IMR-90 (cell line): ENCODE results near the gene IFNA8. TPM values are rescaled to one million over a fixed set of nuclear protein-coding genes. Genes with fewer than 3 reads are reported as not detected.

Experiments
- ATAC-seq: fragments of 200-7000 bp; cut with Tn5 transposase; 2 replicates; pipeline ENCODE4 v1.9.1; 2020; ENCODE audit warnings: low read depth, mild to moderate bottlenecking, moderate library complexity
- BruUV-seq: library from RNA; stranded (reverse); fragments of 400-500 nt; replicated peaks from 2 replicates; lab custom pipeline; 2021; lab: Mats Ljungman, UMichigan
- CTCF ChIA-PET: fragments of 300-600 bp; formaldehyde crosslinking; extraction: SDS; loops from one replicate; lab custom pipeline; 2021; ENCODE audit warnings: antibody characterized with exemption; lab: Yijun Ruan, JAX
- POLR2A ChIA-PET: fragments of 300-600 bp; sonication (Branson Sonifier 250); formaldehyde crosslinking; loops from one replicate; lab custom pipeline; 2022; ENCODE audit warnings: antibody characterized with exemption; ENCODE audit not compliant: unreplicated experiment; lab: Charles Lee
- DNase-seq: peaks from one replicate; pipeline ENCODE4 v3.0.0; 2013
- H2AFZ ChIP-seq: replicated peaks from 2 replicates; pipeline ENCODE3; 2013; ENCODE audit warnings: low read length, mild to moderate bottlenecking; ENCODE audit not compliant: poor library complexity
- H2AK5ac ChIP-seq: 2 replicates; pipeline ENCODE4 v1.6.1; 2013; ENCODE audit warnings: low read depth, low read length, inconsistent platforms
- H2AK9ac ChIP-seq: replicated peaks from 2 replicates; pipeline ENCODE3; 2013; ENCODE audit warnings: mild to moderate bottlenecking, low read depth, low read length, moderate library complexity; ENCODE audit not compliant: poor library complexity
- H2BK120ac ChIP-seq: 2 replicates; pipeline ENCODE4 v1.6.1; 2013; ENCODE audit warnings: low read depth, low read length, inconsistent platforms
- H2BK15ac ChIP-seq: 3 replicates; pipeline ENCODE4 v1.6.1; 2013; ENCODE audit warnings: low read depth, low read length, inconsistent platforms
- H2BK20ac ChIP-seq: 2 replicates; pipeline ENCODE4 v1.6.1; 2013; ENCODE audit warnings: low read depth, mild to moderate bottlenecking, inconsistent platforms, low read length, moderate library complexity
- H2BK5ac ChIP-seq: 2 replicates; pipeline ENCODE4 v1.6.1; 2013; ENCODE audit warnings: mild to moderate bottlenecking, low read depth, low read length, inconsistent platforms; ENCODE audit not compliant: poor library complexity, severe bottlenecking
- H3K14ac ChIP-seq: replicated peaks from 2 replicates; pipeline ENCODE4 v1.6.1; 2013; ENCODE audit warnings: low read depth, low read length, inconsistent platforms
- H3K18ac ChIP-seq: 2 replicates; pipeline ENCODE4 v1.6.1; 2013; ENCODE audit warnings: low read depth, low read length, control low read depth
- H3K23ac ChIP-seq: 2 replicates; pipeline ENCODE4 v1.6.1; 2013; ENCODE audit warnings: low read depth, low read length, inconsistent platforms
- H3K27ac ChIP-seq: 2 replicates; pipeline ENCODE4 v1.5.1; 2013; ENCODE audit warnings: mild to moderate bottlenecking, control low read depth, low read length; ENCODE audit not compliant: insufficient read depth
- H3K27me3 ChIP-seq: 2 replicates; pipeline ENCODE4 v1.6.1; 2013; ENCODE audit warnings: low read length; ENCODE audit not compliant: control insufficient read depth, insufficient read depth
- H3K36me3 ChIP-seq: 2 replicates; pipeline ENCODE4 v1.6.1; 2013; ENCODE audit warnings: low read length, mixed read lengths; ENCODE audit not compliant: control insufficient read depth, insufficient read depth
- H3K4ac ChIP-seq: 2 replicates; pipeline ENCODE4 v1.6.1; 2013; ENCODE audit warnings: low read depth, low read length, inconsistent platforms
- H3K4me1 ChIP-seq: 2 replicates; pipeline ENCODE4 v1.6.1; 2013; ENCODE audit warnings: low read length, mixed read lengths; ENCODE audit not compliant: control insufficient read depth, insufficient read depth
- H3K4me2 ChIP-seq: 2 replicates; pipeline ENCODE4 v1.6.1; 2013; ENCODE audit warnings: low read depth, mild to moderate bottlenecking, control low read depth, low read length, moderate library complexity
- H3K4me3 ChIP-seq: 2 replicates; pipeline ENCODE4 v1.5.1; 2013; ENCODE audit warnings: low read depth, mild to moderate bottlenecking, control low read depth, low read length, moderate library complexity; ENCODE audit not compliant: insufficient read depth
- H3K56ac ChIP-seq: 2 replicates; pipeline ENCODE4 v1.6.1; 2013; ENCODE audit warnings: low read length, inconsistent platforms; ENCODE audit not compliant: insufficient read depth; ENCODE audit errors: extremely low read depth
- H3K79me1 ChIP-seq, 2 experiments: 2 replicates each; pipeline ENCODE4 v1.6.1; 2013; ENCODE audit warnings: low read length in 2 of 2, inconsistent platforms in 1 of 2, low read depth in 1 of 2
- H3K9ac ChIP-seq: 2 replicates; pipeline ENCODE4 v1.6.1; 2013; ENCODE audit warnings: low read depth, low read length, control low read depth
- H3K9me1 ChIP-seq: 2 replicates; pipeline ENCODE4 v1.6.1; 2013; ENCODE audit warnings: low read length, inconsistent platforms; ENCODE audit not compliant: insufficient read depth
- H3K9me3 ChIP-seq: 2 replicates; pipeline ENCODE4 v1.6.1; 2013; ENCODE audit warnings: low read length; ENCODE audit not compliant: control insufficient read depth, insufficient read depth
- H4K20me1 ChIP-seq: 2 replicates; pipeline ENCODE4 v1.6.1; 2013; ENCODE audit warnings: low read length, inconsistent platforms; ENCODE audit not compliant: insufficient read depth
- H4K5ac ChIP-seq: 2 replicates; pipeline ENCODE4 v1.6.1; 2013; ENCODE audit warnings: mild to moderate bottlenecking, low read depth, low read length, control low read depth
- H4K8ac ChIP-seq, 2 experiments: 2 replicates each; pipeline ENCODE4 v1.6.1; 2013; ENCODE audit warnings: low read depth in 2 of 2, low read length in 2 of 2, control low read depth in 1 of 2, inconsistent platforms in 1 of 2
- H4K91ac ChIP-seq: 2 replicates; pipeline ENCODE4 v1.6.1; 2013; ENCODE audit warnings: low read depth, low read length, inconsistent platforms; ENCODE audit not compliant: insufficient read depth
- CEBPB ChIP-seq: IDR thresholded peaks from 2 replicates; pipeline ENCODE4 v1.6.1; 2012; ENCODE audit warnings: low read depth, low read length, improper control_type of control experiment
- MAFK ChIP-seq: IDR thresholded peaks from 2 replicates; pipeline ENCODE4 v1.6.1; 2012; ENCODE audit warnings: low read depth, low read length, improper control_type of control experiment
- NFE2L2 ChIP-seq: fragments of 150-350 bp; IDR thresholded peaks from 2 replicates; pipeline ENCODE4 v1.6.1; 2016; ENCODE audit warnings: low read depth, mild to moderate bottlenecking, low read length
- POLR2A ChIP-seq: IDR thresholded peaks from 2 replicates; pipeline ENCODE4 v1.6.1; 2012; ENCODE audit warnings: mild to moderate bottlenecking, low read depth, low read length
- RAD21 ChIP-seq: IDR thresholded peaks from 2 replicates; pipeline ENCODE4 v1.6.1; 2012; ENCODE audit warnings: low read length, improper control_type of control experiment
- RCOR1 ChIP-seq: IDR thresholded peaks from 2 replicates; pipeline ENCODE4 v1.6.1; 2012; ENCODE audit warnings: mild to moderate bottlenecking, low read length, improper control_type of control experiment; ENCODE audit not compliant: insufficient replicate concordance
- RFX5 ChIP-seq: IDR thresholded peaks from 2 replicates; pipeline ENCODE4 v1.8.0; 2012; ENCODE audit warnings: low read depth, mild to moderate bottlenecking, low read length, moderate library complexity
- SMC3 ChIP-seq: fragments of 150-350 bp; IDR thresholded peaks from 2 replicates; pipeline ENCODE4 v1.6.1; 2016; ENCODE audit warnings: low read depth, mild to moderate bottlenecking, antibody characterized with exemption, low read length, moderate library complexity
- WGBS, 2 experiments: methylation state at CpG; one replicate each; pipeline versions ENCODE4 v1.1.5 to v1.1.7; 2013; ENCODE audit warnings: missing lambda C conversion rate in 2 of 2; ENCODE audit not compliant: insufficient read length in 1 of 2; ENCODE audit errors: extremely low coverage in 2 of 2; 5-methylcytosine and 5-hydroxymethylcytosine counted together
- dilution Hi-C: fragments of 300-500 bp; cut with HindIII; formaldehyde crosslinking; loops from one replicate; pipeline ENCODE4 v1.14.3; 2018; ENCODE audit warnings: low sequenced_read_pairs; ENCODE audit not compliant: unreplicated experiment
- in situ Hi-C: fragments of 300-500 bp; cut with MboI; formaldehyde crosslinking; loops from 3 replicates; pipeline ENCODE4 v1.14.3; 2019; ENCODE audit warnings: low sequenced_read_pairs, inconsistent platforms, mixed read lengths
- intact Hi-C: fragments of 100-400 bp; cut with micrococcal nuclease; formaldehyde crosslinking; loops from 2 replicates; pipeline ENCODE4 v1.10.0; 2022
- polyA plus RNA-seq, 3 experiments: library from polyadenylated mRNA; depleted of rRNA; stranded (reverse); fragments of >200 nt; gene quantifications; 2 replicates each; pipeline ENCODE4 v1.2.3, GENCODE V29; 2012; ENCODE audit warnings: low replicate concordance in 1 of 3
- total RNA-seq: library from RNA; depleted of rRNA; stranded (reverse); fragments of >200 nt; gene quantifications from 2 replicates; pipeline ENCODE4 v1.2.3, GENCODE V29; 2012
- TF ChIP-seq, protein P1 (sequence below): fragments of 150-350 bp; IDR thresholded peaks from 2 replicates; pipeline ENCODE4 v1.6.1; 2017; ENCODE audit warnings: mild to moderate bottlenecking, antibody characterized with exemption, low read length, low read depth
- TF ChIP-seq, protein P2 (sequence below): fragments of 150-350 bp; IDR thresholded peaks from 2 replicates; pipeline ENCODE4 v1.6.1; 2016; ENCODE audit warnings: low read depth, mild to moderate bottlenecking, low read length, moderate library complexity, borderline replicate concordance
- TF ChIP-seq, protein P3 (sequence below): conservative IDR thresholded peaks from 2 replicates; pipeline ENCODE4 v1.5.1; 2012; ENCODE audit warnings: mild to moderate bottlenecking, low read depth, low read length, improper control_type of control experiment

Gene IFNA8
- total and polyA plus RNA-seq, 2 of the 4 experiments (the other 2 are of a cell fraction), result not detected

DNA sequence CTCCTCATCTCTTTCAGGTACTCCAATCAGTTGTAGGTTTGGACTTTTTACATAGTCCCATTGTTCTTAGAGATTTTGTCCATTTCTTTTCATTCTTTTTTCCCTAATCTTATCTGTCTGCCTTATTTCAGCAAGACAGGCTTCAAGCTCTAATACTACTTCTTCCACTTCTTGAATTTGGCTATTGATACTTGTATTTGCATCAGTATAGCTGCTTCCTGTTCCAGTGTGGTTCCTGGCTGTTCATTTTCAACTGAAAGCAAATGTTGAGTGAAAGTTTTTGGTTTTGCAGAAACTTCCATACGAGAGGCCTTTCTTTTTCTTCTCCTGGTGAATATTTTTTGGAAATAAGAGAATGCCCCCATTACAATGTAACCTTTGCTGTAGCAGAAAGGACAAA, 19.3 kb downstream of the IFNA8 start:
- Histone ChIP-seq H2BK5ac (no peak overlapping the region), H3K4me1 (no peaks in the 10 kb centered on the region), H2BK120ac (no peak overlapping the region), H3K9ac (no peak overlapping the region), H3K14ac (no peak overlapping the region), H4K91ac (no peak overlapping the region), H3K27ac (no peak overlapping the region), H3K4me3 (no peak overlapping the region), H3K79me1 (no peaks in the 10 kb centered on the region), H4K20me1 (no peaks in the 10 kb centered on the region), H3K36me3 (no peaks in the 10 kb centered on the region), H4K8ac (no peak overlapping the region), H2BK15ac (no peak overlapping the region), H3K27me3 (peaks cover 8% of the 10 kb centered on the region), H2BK20ac (no peak overlapping the region), H3K23ac (no peak overlapping the region), H3K4me2 (no peak overlapping the region), H2AK9ac (no peak overlapping the region), H3K18ac (no peak overlapping the region), H3K56ac (no peak overlapping the region), H4K5ac (no peak overlapping the region), H2AK5ac (no peak overlapping the region), H3K9me3 (no peaks in the 10 kb centered on the region), H2AFZ (no peak overlapping the region), H3K9me1 (no peaks in the 10 kb centered on the region), H3K4ac (no peak overlapping the region)
- ChIA-PET CTCF (no interaction called here), POLR2A (no interaction called here)
- no TSS peak for BruUV-seq
- whole genome bisulfite sequencing, 2 experiments, result no CpG with 5 or more reads among the region's 1 CpG
- dilution Hi-C loops (no loop called here), in situ Hi-C loops (no loop called here), intact Hi-C loops (no loop called here)
- TF ChIP-seq NFE2L2 (no peak), POLR2A (no peak), RCOR1 (no peak), MAFK (no peak), RFX5 (no peak), CEBPB (no peak), RAD21 (no peak), SMC3 (no peak)
- TF ChIP-seq, protein P1, sequence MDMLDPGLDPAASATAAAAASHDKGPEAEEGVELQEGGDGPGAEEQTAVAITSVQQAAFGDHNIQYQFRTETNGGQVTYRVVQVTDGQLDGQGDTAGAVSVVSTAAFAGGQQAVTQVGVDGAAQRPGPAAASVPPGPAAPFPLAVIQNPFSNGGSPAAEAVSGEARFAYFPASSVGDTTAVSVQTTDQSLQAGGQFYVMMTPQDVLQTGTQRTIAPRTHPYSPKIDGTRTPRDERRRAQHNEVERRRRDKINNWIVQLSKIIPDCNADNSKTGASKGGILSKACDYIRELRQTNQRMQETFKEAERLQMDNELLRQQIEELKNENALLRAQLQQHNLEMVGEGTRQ, result no peak
- TF ChIP-seq, protein P2, sequence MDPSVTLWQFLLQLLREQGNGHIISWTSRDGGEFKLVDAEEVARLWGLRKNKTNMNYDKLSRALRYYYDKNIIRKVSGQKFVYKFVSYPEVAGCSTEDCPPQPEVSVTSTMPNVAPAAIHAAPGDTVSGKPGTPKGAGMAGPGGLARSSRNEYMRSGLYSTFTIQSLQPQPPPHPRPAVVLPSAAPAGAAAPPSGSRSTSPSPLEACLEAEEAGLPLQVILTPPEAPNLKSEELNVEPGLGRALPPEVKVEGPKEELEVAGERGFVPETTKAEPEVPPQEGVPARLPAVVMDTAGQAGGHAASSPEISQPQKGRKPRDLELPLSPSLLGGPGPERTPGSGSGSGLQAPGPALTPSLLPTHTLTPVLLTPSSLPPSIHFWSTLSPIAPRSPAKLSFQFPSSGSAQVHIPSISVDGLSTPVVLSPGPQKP, result no peak
- TF ChIP-seq, protein P3, sequence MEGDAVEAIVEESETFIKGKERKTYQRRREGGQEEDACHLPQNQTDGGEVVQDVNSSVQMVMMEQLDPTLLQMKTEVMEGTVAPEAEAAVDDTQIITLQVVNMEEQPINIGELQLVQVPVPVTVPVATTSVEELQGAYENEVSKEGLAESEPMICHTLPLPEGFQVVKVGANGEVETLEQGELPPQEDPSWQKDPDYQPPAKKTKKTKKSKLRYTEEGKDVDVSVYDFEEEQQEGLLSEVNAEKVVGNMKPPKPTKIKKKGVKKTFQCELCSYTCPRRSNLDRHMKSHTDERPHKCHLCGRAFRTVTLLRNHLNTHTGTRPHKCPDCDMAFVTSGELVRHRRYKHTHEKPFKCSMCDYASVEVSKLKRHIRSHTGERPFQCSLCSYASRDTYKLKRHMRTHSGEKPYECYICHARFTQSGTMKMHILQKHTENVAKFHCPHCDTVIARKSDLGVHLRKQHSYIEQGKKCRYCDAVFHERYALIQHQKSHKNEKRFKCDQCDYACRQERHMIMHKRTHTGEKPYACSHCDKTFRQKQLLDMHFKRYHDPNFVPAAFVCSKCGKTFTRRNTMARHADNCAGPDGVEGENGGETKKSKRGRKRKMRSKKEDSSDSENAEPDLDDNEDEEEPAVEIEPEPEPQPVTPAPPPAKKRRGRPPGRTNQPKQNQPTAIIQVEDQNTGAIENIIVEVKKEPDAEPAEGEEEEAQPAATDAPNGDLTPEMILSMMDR, result no peak
- ATAC-seq (no peak), DNase-seq (no peak)
